Calu3 (cell line): ENCODE data around the gene PRKN. TPM values are rescaled to one million over a fixed set of nuclear protein-coding genes. Genes with fewer than 3 reads are reported as not detected.

Source experiments
- BruUV-seq: library from RNA; stranded (reverse); fragments of 400-500 nt; replicated peaks from 2 replicates; lab custom pipeline; 2021; lab: Mats Ljungman, UMichigan
- CTCF ChIA-PET: fragments of 300-600 bp; sonication (Branson Sonifier 250); formaldehyde crosslinking; loops from one replicate; lab custom pipeline; 2022; ENCODE audit warnings: antibody characterized with exemption; lab: Charles Lee
- DNase-seq: peaks from one replicate; pipeline ENCODE4 v3.0.0; 2022
- H3K27ac Mint-ChIP-seq: one replicate; pipeline ENCODE4 v1.8.0; 2022; ENCODE audit warnings: mixed read lengths; ENCODE audit not compliant: unreplicated experiment
- H3K27me3 Mint-ChIP-seq: one replicate; pipeline ENCODE4 v1.8.0; 2022; ENCODE audit warnings: mixed read lengths; ENCODE audit not compliant: unreplicated experiment
- H3K36me3 Mint-ChIP-seq: one replicate; pipeline ENCODE4 v1.8.0; 2022; ENCODE audit warnings: mild to moderate bottlenecking, moderate library complexity, mixed read lengths; ENCODE audit not compliant: insufficient read depth, unreplicated experiment
- H3K4me1 Mint-ChIP-seq: one replicate; pipeline ENCODE4 v1.8.0; 2022; ENCODE audit warnings: mild to moderate bottlenecking, low read depth, mixed read lengths; ENCODE audit not compliant: unreplicated experiment
- H3K4me3 Mint-ChIP-seq: one replicate; pipeline ENCODE4 v1.8.0; 2022; ENCODE audit warnings: mild to moderate bottlenecking, low read depth, moderate library complexity, mixed read lengths; ENCODE audit not compliant: unreplicated experiment
- H3K9me3 Mint-ChIP-seq: one replicate; pipeline ENCODE4 v1.8.0; 2022; ENCODE audit warnings: low read depth, mixed read lengths; ENCODE audit not compliant: unreplicated experiment
- CTCF ChIP-seq: fragments of 200-600 bp; IDR thresholded peaks from one replicate; pipeline ENCODE4 v1.8.0; 2022; ENCODE audit warnings: antibody characterized with exemption; ENCODE audit not compliant: unreplicated experiment
- intact Hi-C: fragments of 100-400 bp; cut with micrococcal nuclease; formaldehyde crosslinking; loops from one replicate; pipeline ENCODE4 v1.10.0; 2022; ENCODE audit not compliant: unreplicated experiment
- total RNA-seq: library from RNA; stranded (reverse); gene quantifications from 2 replicates; pipeline ENCODE4 v1.2.3, GENCODE V29; 2022

Gene PRKN
- total RNA-seq, 1 experiment from 2014 or later: 3.8 TPM

GRCh38 chr6:161835500-161836215 lies 891.9 kb downstream of the PRKN start:
- no peak for TF ChIP-seq CTCF
- DNase-seq: no peak
- Mint-ChIP-seq H3K36me3 (no peaks in the 10 kb centered on the region), H3K27ac (no peak overlapping the region), H3K4me3 (no peak overlapping the region), H3K4me1 (peaks cover 6% of the 10 kb centered on the region), H3K27me3 (no peaks in the 10 kb centered on the region), H3K9me3 (no peaks in the 10 kb centered on the region)
- intact Hi-C loops: loop anchor here (2.0 to 10.0 kb wide), 3 partner anchors 87 to 901 kb away; no protein-coding TSS in a partner anchor
- no TSS peak for BruUV-seq
- CTCF ChIA-PET: no interaction called here

GRCh38 chr6:161834426-161834825 lies 893.1 kb downstream of the PRKN start:
- CTCF ChIA-PET: no interaction called here
- H3K4me1 Mint-ChIP-seq: peaks cover 6% of the 10 kb centered on the region
- H3K9me3 Mint-ChIP-seq: no peaks in the 10 kb centered on the region
- H3K36me3 Mint-ChIP-seq: no peaks in the 10 kb centered on the region
- intact Hi-C loops: loop anchor here (10.0 kb wide), 1 partner anchor 340 kb away; no protein-coding TSS in a partner anchor
- no peak overlapping the region for H3K27ac Mint-ChIP-seq
- BruUV-seq: no TSS peak
- TF ChIP-seq CTCF: no peak
- H3K4me3 Mint-ChIP-seq: no peak overlapping the region
- DNase-seq: no peak
- H3K27me3 Mint-ChIP-seq: no peaks in the 10 kb centered on the region

- TF ChIP-seq CTCF: no peak
- DNase-seq: no peak
- no TSS peak for BruUV-seq
- Mint-ChIP-seq H3K27ac (no peak overlapping the region), H3K4me1 (peaks cover 6% of the 10 kb centered on the region), H3K27me3 (no peaks in the 10 kb centered on the region), H3K4me3 (no peak overlapping the region), H3K9me3 (no peaks in the 10 kb centered on the region), H3K36me3 (no peaks in the 10 kb centered on the region)
- CTCF ChIA-PET: no interaction called here
- intact Hi-C loops: loop anchor here (10.0 kb wide), 1 partner anchor 342 kb away; no protein-coding TSS in a partner anchor
These were observed 894.3 kb downstream of the PRKN start for GRCh38 chr6:161833099-161833860.

- Mint-ChIP-seq H3K9me3 (no peaks in the 10 kb centered on the region), H3K27ac (no peak overlapping the region), H3K27me3 (no peaks in the 10 kb centered on the region), H3K36me3 (no peaks in the 10 kb centered on the region), H3K4me1 (peaks cover 6% of the 10 kb centered on the region), H3K4me3 (no peak overlapping the region)
- BruUV-seq: no TSS peak
- DNase-seq: no peak
- CTCF ChIA-PET: no interaction called here
- intact Hi-C loops: loop anchor here (10.0 kb wide), 1 partner anchor 342 kb away; no protein-coding TSS in a partner anchor
- no peak for TF ChIP-seq CTCF
These were observed 894.9 kb downstream of the PRKN start for GRCh38 chr6:161832622-161833021.
